Pons (tissue), 1 donor: ENCODE results near the gene AR.
A peak's percentile ranks its signal among the peaks of the same experiment; 100 is the strongest.
"Not testable (repeated sequence)": the region's sequence is repeated elsewhere in the genome, so short reads cannot be mapped to it uniquely, and the experiment has no call there.

Source experiments
- DNase-seq: peaks from one replicate; pipeline ENCODE4 v3.0.0-alpha.2; 2016; ENCODE audit warnings: low spot score

AR gene

GRCh38 chrX:67648361-67648760 lies 104.5 kb downstream of the AR start:
- no peak for DNase-seq

- no peak for DNase-seq
Measured at GRCh38 chrX:67651437-67652142, 107.8 kb downstream of the AR start.

GRCh38 chrX:67652543-67652942 lies 108.7 kb downstream of the AR start:
- no peak for DNase-seq

- DNase-seq, result no peak
Measured at GRCh38 chrX:67654301-67654700, 110.5 kb downstream of the AR start.

GRCh38 chrX:67665583-67665982 lies 121.8 kb downstream of the AR start:
- DNase-seq, result no peak

- not testable (repeated sequence) for DNase-seq
Measured at GRCh38 chrX:67670717-67671116, 126.9 kb downstream of the AR start.

GRCh38 chrX:67673741-67674274 lies 130.0 kb downstream of the AR start:
- no peak for DNase-seq

GRCh38 chrX:67674741-67675140 lies 130.9 kb downstream of the AR start:
- DNase-seq, result no peak

GRCh38 chrX:67684136-67684535 lies 140.3 kb downstream of the AR start:
- DNase-seq, result no peak

- DNase-seq, result no peak
Measured at GRCh38 chrX:67692246-67692645, 148.4 kb downstream of the AR start.

- DNase-seq, result no peak
Measured at GRCh38 chrX:67693928-67694327, 150.1 kb downstream of the AR start.

GRCh38 chrX:67697452-67697851 lies 153.6 kb downstream of the AR start:
- DNase-seq, result no peak

- DNase-seq, result no peak
Measured at GRCh38 chrX:67700602-67701001, 156.8 kb downstream of the AR start.

GRCh38 chrX:67714004-67714403 lies 170.2 kb downstream of the AR start:
- DNase-seq, result no peak

- DNase-seq, result no peak
Measured at GRCh38 chrX:67717571-67717970, 173.8 kb downstream of the AR start.

GRCh38 chrX:67718926-67719325 lies 175.1 kb downstream of the AR start:
- no peak for DNase-seq

- DNase-seq, result no peak
Measured at GRCh38 chrX:67720344-67720743, 176.5 kb downstream of the AR start.

GRCh38 chrX:67721321-67721720 lies 177.5 kb downstream of the AR start:
- no peak for DNase-seq

GRCh38 chrX:67723580-67724351 lies 179.9 kb downstream of the AR start:
- DNase-seq, result peak; percentile 31

- DNase-seq, result peak; percentile 31
Measured at GRCh38 chrX:67724359-67725110, 180.7 kb downstream of the AR start.

GRCh38 chrX:67725471-67725870 lies 181.7 kb downstream of the AR start:
- DNase-seq, result no peak

GRCh38 chrX:67726018-67726417 lies 182.2 kb downstream of the AR start:
- DNase-seq, result peak; percentile 25

- DNase-seq, result no peak
Measured at GRCh38 chrX:67727576-67727975, 183.8 kb downstream of the AR start.
